ENCODE data around the gene MUSK.

The MUSK gene

DNA sequence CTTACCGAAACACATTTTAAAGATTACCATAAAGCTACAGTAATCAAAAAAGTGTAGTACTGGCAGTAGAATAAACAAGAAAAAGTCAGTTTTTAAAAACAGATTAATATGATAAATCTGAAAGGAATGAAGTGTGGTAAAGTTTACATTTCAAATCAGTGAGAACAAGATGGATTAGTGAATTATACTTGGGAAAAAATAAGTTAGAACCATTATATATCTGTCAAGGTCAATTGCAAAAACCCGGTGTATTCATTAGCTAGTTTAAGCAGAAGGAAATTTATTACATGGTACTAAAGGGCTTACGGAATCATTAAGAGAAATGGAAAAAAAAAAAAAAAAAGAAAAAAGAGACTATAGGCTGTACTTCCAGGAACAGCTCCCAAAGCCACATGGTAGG is 164.3 kb downstream of the MUSK start:
- Histone ChIP-seq H3K9ac (ENCODE audit: low read length) (no peak overlapping the region), H3K79me2 (ENCODE audit: insufficient read depth, low read length) (no peaks in the 10 kb centered on the region), H4K20me1 (ENCODE audit: low read depth, low read length) (no peaks in the 10 kb centered on the region), H3F3A (ENCODE audit: insufficient read depth) (no peaks in the 10 kb centered on the region), H3K27ac (ENCODE audit: low read depth, low read length) (no peak overlapping the region), H3K36me3 (ENCODE audit: low read length) (no peaks in the 10 kb centered on the region), H2AFZ (ENCODE audit: low read depth, low read length, severe bottlenecking) (no peak overlapping the region), H3K4me3 (ENCODE audit: insufficient read depth, low read length, poor library complexity, severe bottlenecking) (no peak overlapping the region), H3K9me3 (ENCODE audit: insufficient read depth, low read length) (no peaks in the 10 kb centered on the region), H3K9me2 (replicated peaks; ENCODE audit: insufficient read depth, low read length) (no peaks in the 10 kb centered on the region), H3K4me2 (ENCODE audit: low read depth, low read length, poor library complexity, severe bottlenecking) (no peak overlapping the region), H3K27me3 (ENCODE audit: low read length) (no peaks in the 10 kb centered on the region)
- TF ChIP-seq EZH2phosphoT487 (conservative IDR thresholded peaks at IDR 0.05; ENCODE audit: low read length), result no peak
- TF ChIP-seq, protein P1, sequence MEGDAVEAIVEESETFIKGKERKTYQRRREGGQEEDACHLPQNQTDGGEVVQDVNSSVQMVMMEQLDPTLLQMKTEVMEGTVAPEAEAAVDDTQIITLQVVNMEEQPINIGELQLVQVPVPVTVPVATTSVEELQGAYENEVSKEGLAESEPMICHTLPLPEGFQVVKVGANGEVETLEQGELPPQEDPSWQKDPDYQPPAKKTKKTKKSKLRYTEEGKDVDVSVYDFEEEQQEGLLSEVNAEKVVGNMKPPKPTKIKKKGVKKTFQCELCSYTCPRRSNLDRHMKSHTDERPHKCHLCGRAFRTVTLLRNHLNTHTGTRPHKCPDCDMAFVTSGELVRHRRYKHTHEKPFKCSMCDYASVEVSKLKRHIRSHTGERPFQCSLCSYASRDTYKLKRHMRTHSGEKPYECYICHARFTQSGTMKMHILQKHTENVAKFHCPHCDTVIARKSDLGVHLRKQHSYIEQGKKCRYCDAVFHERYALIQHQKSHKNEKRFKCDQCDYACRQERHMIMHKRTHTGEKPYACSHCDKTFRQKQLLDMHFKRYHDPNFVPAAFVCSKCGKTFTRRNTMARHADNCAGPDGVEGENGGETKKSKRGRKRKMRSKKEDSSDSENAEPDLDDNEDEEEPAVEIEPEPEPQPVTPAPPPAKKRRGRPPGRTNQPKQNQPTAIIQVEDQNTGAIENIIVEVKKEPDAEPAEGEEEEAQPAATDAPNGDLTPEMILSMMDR (IDR thresholded peaks at IDR 0.05; ENCODE audit: insufficient read depth, low read length, poor library complexity, severe bottlenecking), result no peak

DNA sequence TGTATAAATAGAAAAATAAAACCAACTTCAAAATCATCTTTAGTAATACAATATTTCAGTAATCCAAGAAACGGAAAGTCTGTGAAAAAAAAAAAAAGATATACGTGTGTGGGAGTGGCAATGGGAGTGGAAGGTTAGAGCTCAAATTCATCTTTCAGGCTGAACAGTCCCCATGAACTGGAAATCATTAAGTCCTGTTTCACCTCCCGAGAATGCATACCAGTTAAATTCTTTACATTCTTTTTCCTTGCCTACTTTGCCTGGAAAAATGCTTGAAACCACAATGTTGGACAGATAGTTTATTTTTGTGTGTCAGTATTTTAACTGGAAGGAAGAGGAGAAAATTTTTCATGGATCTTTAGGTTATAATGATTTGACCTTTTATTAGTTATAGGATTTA is 166.8 kb downstream of the MUSK start:
- H3F3A ChIP-seq (ENCODE audit: insufficient read depth), result no peaks in the 10 kb centered on the region
- no peak overlapping the region for H3K9ac ChIP-seq (ENCODE audit: low read length)
- no peaks in the 10 kb centered on the region for H3K79me2 ChIP-seq (ENCODE audit: insufficient read depth, low read length)
- no peaks in the 10 kb centered on the region for H3K27me3 ChIP-seq (ENCODE audit: low read length)
- no peaks in the 10 kb centered on the region for H3K36me3 ChIP-seq (ENCODE audit: low read length)
- H3K9me2 ChIP-seq (replicated peaks; ENCODE audit: insufficient read depth, low read length), result no peaks in the 10 kb centered on the region
- no peak overlapping the region for H3K4me2 ChIP-seq (ENCODE audit: low read depth, low read length, poor library complexity, severe bottlenecking)
- H2AFZ ChIP-seq (ENCODE audit: low read depth, low read length, severe bottlenecking), result no peak overlapping the region
- H3K27ac ChIP-seq (ENCODE audit: low read depth, low read length), result no peak overlapping the region
- H3K4me3 ChIP-seq (ENCODE audit: insufficient read depth, low read length, poor library complexity, severe bottlenecking), result no peak overlapping the region
- no peaks in the 10 kb centered on the region for H4K20me1 ChIP-seq (ENCODE audit: low read depth, low read length)
- no peaks in the 10 kb centered on the region for H3K9me3 ChIP-seq (ENCODE audit: insufficient read depth, low read length)
- TF ChIP-seq, protein P1 (IDR thresholded peaks at IDR 0.05; ENCODE audit: insufficient read depth, low read length, poor library complexity, severe bottlenecking), result no peak
- TF ChIP-seq EZH2phosphoT487 (conservative IDR thresholded peaks at IDR 0.05; ENCODE audit: low read length), result no peak

DNA sequence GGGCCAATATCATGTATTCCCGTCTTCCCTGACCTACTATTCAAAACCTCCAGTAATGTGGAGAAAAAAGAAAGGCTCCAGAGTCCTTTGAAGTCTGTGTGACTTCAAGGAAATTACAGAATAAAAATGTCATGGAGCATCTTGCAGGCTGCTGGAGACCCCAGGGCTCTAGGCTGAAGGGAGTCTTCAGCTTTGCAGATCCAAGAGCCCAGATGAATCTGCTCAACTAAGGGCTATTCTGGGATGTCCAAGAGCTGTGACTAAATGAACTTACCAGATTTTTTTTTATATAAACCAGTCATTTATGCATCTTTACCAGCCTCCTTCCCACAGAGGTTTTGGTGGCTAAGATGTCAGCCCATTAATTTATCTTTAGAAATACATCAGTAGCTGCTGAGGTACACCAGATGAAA is 167.3 kb downstream of the MUSK start:
- no peak overlapping the region for H3K4me2 ChIP-seq (ENCODE audit: low read depth, low read length, poor library complexity, severe bottlenecking)

More for the DNA sequence above, 167.3 kb downstream of the MUSK start:
- no peak overlapping the region for H2AFZ ChIP-seq (ENCODE audit: low read depth, low read length, severe bottlenecking)
- H3K27me3 ChIP-seq (ENCODE audit: low read length), result no peaks in the 10 kb centered on the region
- H3K4me3 ChIP-seq (ENCODE audit: insufficient read depth, low read length, poor library complexity, severe bottlenecking), result no peak overlapping the region
- H3K9me2 ChIP-seq (replicated peaks; ENCODE audit: insufficient read depth, low read length), result no peaks in the 10 kb centered on the region
- H3K36me3 ChIP-seq (ENCODE audit: low read length), result no peaks in the 10 kb centered on the region
- no peaks in the 10 kb centered on the region for H3K9me3 ChIP-seq (ENCODE audit: insufficient read depth, low read length)
- no peak overlapping the region for H3K9ac ChIP-seq (ENCODE audit: low read length)
- TF ChIP-seq, protein P1 (IDR thresholded peaks at IDR 0.05; ENCODE audit: insufficient read depth, low read length, poor library complexity, severe bottlenecking), result no peak
- TF ChIP-seq EZH2phosphoT487 (conservative IDR thresholded peaks at IDR 0.05; ENCODE audit: low read length), result no peak
- H4K20me1 ChIP-seq (ENCODE audit: low read depth, low read length), result no peaks in the 10 kb centered on the region
- no peak overlapping the region for H3K27ac ChIP-seq (ENCODE audit: low read depth, low read length)
- H3K79me2 ChIP-seq (ENCODE audit: insufficient read depth, low read length), result no peaks in the 10 kb centered on the region
- H3F3A ChIP-seq (ENCODE audit: insufficient read depth), result no peaks in the 10 kb centered on the region

Data from SU-DHL-6 (cell line).